ENCODE measurements around the gene RHCG. TPM values are rescaled to one million over a fixed set of nuclear protein-coding genes. Genes with fewer than 3 reads are reported as not detected.
A peak's percentile ranks its signal among the peaks of the same experiment; 100 is the strongest.

The RHCG gene
- total and polyA plus RNA-seq, 2 experiments from 2014 or later = not detected

- no peak overlapping the region for H3K4me3 ChIP-seq
- H3K27me3 ChIP-seq (replicated peaks; ENCODE audit: insufficient read depth) = peaks cover 50% of the 10 kb centered on the region
- no peaks in the 10 kb centered on the region for H3F3A ChIP-seq (ENCODE audit: insufficient read depth)
- no peak overlapping the region for H3K4me2 ChIP-seq (ENCODE audit: unreplicated experiment)
- peak; percentile 47 for DNase-seq
- no peaks in the 10 kb centered on the region for H3K9me3 ChIP-seq (ENCODE audit: low read depth)
- H3K4me1 ChIP-seq (ENCODE audit: insufficient read depth) = no peaks in the 10 kb centered on the region
- no peaks in the 10 kb centered on the region for H3K36me3 ChIP-seq (ENCODE audit: low read depth)
- no peaks in the 10 kb centered on the region for H3K9me2 ChIP-seq (ENCODE audit: insufficient read depth)
- H3K9ac ChIP-seq = no peak overlapping the region
- H3K27ac ChIP-seq = no peak overlapping the region
- in situ Hi-C loops (cut with MboI) = loop anchor here (10.0 kb wide), 1 partner anchor 64 kb away; no protein-coding TSS in a partner anchor
- no peaks in the 10 kb centered on the region for H4K20me1 ChIP-seq (ENCODE audit: insufficient read depth)
- no peaks in the 10 kb centered on the region for H3K79me2 ChIP-seq (ENCODE audit: insufficient read depth)
- 43 to 52% methylated on average over 1 of the region's 1 CpG for WGBS, 2 experiments (ENCODE audit: low coverage in 1 of 2, low lambda C conversion rate in 2 of 2, missing lambda C conversion rate in 2 of 2)
- H2AFZ ChIP-seq = no peak overlapping the region
- no peak for TF ChIP-seq EZH2phosphoT487 (IDR thresholded peaks at IDR 0.05; ENCODE audit: insufficient read depth, low read depth)
- TF ChIP-seq EZH2 (IDR thresholded peaks at IDR 0.05; ENCODE audit: insufficient read depth, poor library complexity, severe bottlenecking) = no peak
Measured at GRCh38 chr15:89429023-89429422, 67.4 kb downstream of the RHCG start.

DNA sequence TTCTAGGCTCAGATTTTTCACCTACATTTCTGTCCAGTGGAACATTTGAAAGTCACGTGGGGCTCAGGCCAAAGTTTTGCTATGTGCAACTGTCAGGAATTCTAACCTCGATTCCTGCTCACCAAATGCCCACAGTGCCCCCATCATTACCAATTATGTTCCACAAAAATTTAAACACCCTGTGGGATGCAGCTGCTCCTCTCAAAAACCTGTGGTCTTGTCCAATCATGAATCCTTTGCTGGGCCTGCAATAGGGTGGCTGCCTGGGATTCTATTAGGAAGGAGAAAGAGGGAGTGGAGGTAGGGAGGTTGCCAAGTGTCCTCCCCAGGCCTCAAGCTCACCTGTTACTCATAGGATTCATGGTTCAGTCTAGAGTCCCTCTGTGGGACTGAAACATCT, 68.1 kb downstream of the RHCG start:
- Histone ChIP-seq H3K4me3 (no peak overlapping the region), H3K9me3 (ENCODE audit: low read depth) (no peaks in the 10 kb centered on the region), H3K79me2 (ENCODE audit: insufficient read depth) (no peaks in the 10 kb centered on the region), H3K27ac (no peak overlapping the region), H2AFZ (no peak overlapping the region), H3K9ac (no peak overlapping the region), H3K36me3 (ENCODE audit: low read depth) (no peaks in the 10 kb centered on the region), H3K27me3 (replicated peaks; ENCODE audit: insufficient read depth) (peaks cover 54% of the 10 kb centered on the region), H3K4me1 (ENCODE audit: insufficient read depth) (no peaks in the 10 kb centered on the region), H3K4me2 (ENCODE audit: unreplicated experiment) (no peak overlapping the region), H3F3A (ENCODE audit: insufficient read depth) (no peaks in the 10 kb centered on the region), H4K20me1 (ENCODE audit: insufficient read depth) (no peaks in the 10 kb centered on the region), H3K9me2 (ENCODE audit: insufficient read depth) (no peaks in the 10 kb centered on the region)
- no peak for TF ChIP-seq EZH2phosphoT487 (IDR thresholded peaks at IDR 0.05; ENCODE audit: insufficient read depth, low read depth)
- TF ChIP-seq EZH2 (IDR thresholded peaks at IDR 0.05; ENCODE audit: insufficient read depth, poor library complexity, severe bottlenecking) = no peak
- DNase-seq = no peak
- WGBS, 2 experiments (ENCODE audit: low coverage in 1 of 2, low lambda C conversion rate in 2 of 2, missing lambda C conversion rate in 2 of 2) = 37 to 38% methylated on average over 2 of the region's 2 CpGs
- in situ Hi-C loops (cut with MboI) = loop anchor here (10.0 kb wide), 1 partner anchor 63 kb away; no protein-coding TSS in a partner anchor

- Histone ChIP-seq H3K4me3 (no peak overlapping the region), H3K36me3 (ENCODE audit: low read depth) (no peaks in the 10 kb centered on the region), H2AFZ (no peak overlapping the region), H3K79me2 (ENCODE audit: insufficient read depth) (no peaks in the 10 kb centered on the region), H3K27me3 (replicated peaks; ENCODE audit: insufficient read depth) (peaks cover 38% of the 10 kb centered on the region), H3K27ac (no peak overlapping the region), H3F3A (ENCODE audit: insufficient read depth) (no peaks in the 10 kb centered on the region), H3K4me2 (ENCODE audit: unreplicated experiment) (no peak overlapping the region), H3K9ac (no peak overlapping the region), H3K9me3 (ENCODE audit: low read depth) (no peaks in the 10 kb centered on the region), H4K20me1 (ENCODE audit: insufficient read depth) (no peaks in the 10 kb centered on the region), H3K4me1 (ENCODE audit: insufficient read depth) (no peaks in the 10 kb centered on the region), H3K9me2 (ENCODE audit: insufficient read depth) (no peaks in the 10 kb centered on the region)
- in situ Hi-C loops (cut with MboI) = loop anchor here (10.0 kb wide), 1 partner anchor 62 kb away; no protein-coding TSS in a partner anchor
- no peak for TF ChIP-seq EZH2 (IDR thresholded peaks at IDR 0.05; ENCODE audit: insufficient read depth, poor library complexity, severe bottlenecking)
- no peak for TF ChIP-seq EZH2phosphoT487 (IDR thresholded peaks at IDR 0.05; ENCODE audit: insufficient read depth, low read depth)
- DNase-seq = no peak
- WGBS, 2 experiments (ENCODE audit: low coverage in 1 of 2, low lambda C conversion rate in 2 of 2, missing lambda C conversion rate in 2 of 2) = 63 to 65% methylated on average over 5 of the region's 5 CpGs
Measured at GRCh38 chr15:89426500-89426899, 69.9 kb downstream of the RHCG start.

DNA sequence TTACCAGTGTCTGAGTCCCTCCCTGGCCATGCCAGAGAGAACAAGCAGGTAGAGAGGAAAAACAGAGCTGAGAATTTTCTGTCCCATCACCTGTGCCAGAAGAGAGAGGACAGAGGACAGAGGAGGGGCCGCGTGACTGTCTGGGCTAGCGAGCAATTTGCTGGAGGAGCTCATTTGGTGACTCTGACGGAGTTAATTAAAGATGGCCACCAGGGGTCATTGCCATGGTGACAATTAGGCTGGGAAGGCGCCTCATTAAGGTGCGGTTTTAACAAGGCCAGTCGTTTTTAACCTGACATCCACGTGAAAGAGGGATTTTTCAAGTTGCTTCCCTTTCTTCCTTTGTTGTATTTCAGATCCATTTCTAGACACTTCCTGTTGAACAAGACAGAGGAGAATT, 72.4 kb downstream of the RHCG start:
- no peak for DNase-seq
- no peaks in the 10 kb centered on the region for H4K20me1 ChIP-seq (ENCODE audit: insufficient read depth)
- no peak overlapping the region for H3K4me2 ChIP-seq (ENCODE audit: unreplicated experiment)
- H3K4me1 ChIP-seq (ENCODE audit: insufficient read depth) = no peaks in the 10 kb centered on the region
- no peaks in the 10 kb centered on the region for H3K79me2 ChIP-seq (ENCODE audit: insufficient read depth)
- no peak overlapping the region for H3K4me3 ChIP-seq
- H3K27me3 ChIP-seq (replicated peaks; ENCODE audit: insufficient read depth) = peaks cover 50% of the 10 kb centered on the region
- no peaks in the 10 kb centered on the region for H3F3A ChIP-seq (ENCODE audit: insufficient read depth)
- TF ChIP-seq EZH2 (IDR thresholded peaks at IDR 0.05; ENCODE audit: insufficient read depth, poor library complexity, severe bottlenecking) (no peak), EZH2phosphoT487 (IDR thresholded peaks at IDR 0.05; ENCODE audit: insufficient read depth, low read depth) (no peak)
- no peak overlapping the region for H2AFZ ChIP-seq
- H3K9ac ChIP-seq = no peak overlapping the region
- H3K36me3 ChIP-seq (ENCODE audit: low read depth) = no peaks in the 10 kb centered on the region
- WGBS, 2 experiments (ENCODE audit: low coverage in 1 of 2, low lambda C conversion rate in 2 of 2, missing lambda C conversion rate in 2 of 2) = 33 to 34% methylated on average over 8 of the region's 8 CpGs
- H3K27ac ChIP-seq = no peak overlapping the region
- in situ Hi-C loops (cut with MboI) = loop anchor here (10.0 kb wide), 1 partner anchor 59 kb away; no protein-coding TSS in a partner anchor
- H3K9me3 ChIP-seq (ENCODE audit: low read depth) = no peaks in the 10 kb centered on the region
- no peaks in the 10 kb centered on the region for H3K9me2 ChIP-seq (ENCODE audit: insufficient read depth)

Other genes starting within 250 kb of the RHCG start
- 57.7 and 66.7 TPM in 2 replicates for gene POLG, start 161.8 kb downstream of the RHCG start, total RNA-seq (2014; rRNA removed; shearing (Covaris generic))
- 16.0 and 18.7 TPM in 2 replicates for gene POLG, start 161.8 kb downstream of the RHCG start, polyA plus RNA-seq (2016; fragmentation: Nextera tagmentation; extraction: Ambion mirVana)
- 2.3 and 2.4 TPM in 2 replicates for gene TICRR, start 78.9 kb upstream of the RHCG start, total RNA-seq (2014; rRNA removed; shearing (Covaris generic))
- 1.2 and 1.3 TPM in 2 replicates for gene TICRR, start 78.9 kb upstream of the RHCG start, polyA plus RNA-seq (2016; fragmentation: Nextera tagmentation; extraction: Ambion mirVana)
- 25.4 and 30.0 TPM in 2 replicates for gene KIF7, start 158.9 kb upstream of the RHCG start, total RNA-seq (2014; rRNA removed; shearing (Covaris generic))
- gene KIF7, start 158.9 kb upstream of the RHCG start, polyA plus RNA-seq (2016; fragmentation: Nextera tagmentation; extraction: Ambion mirVana) = 6.9 and 7.2 TPM in 2 replicates
- not detected in 2 replicates for gene PLIN1, start 182.8 kb upstream of the RHCG start, total RNA-seq (2014; rRNA removed; shearing (Covaris generic))
- gene PLIN1, start 182.8 kb upstream of the RHCG start, polyA plus RNA-seq (2016; fragmentation: Nextera tagmentation; extraction: Ambion mirVana) = not detected in 2 replicates
- 5.4 and 11.5 TPM in 2 replicates for gene PEX11A, start 194.2 kb upstream of the RHCG start, total RNA-seq (2014; rRNA removed; shearing (Covaris generic))
- gene PEX11A, start 194.2 kb upstream of the RHCG start, polyA plus RNA-seq (2016; fragmentation: Nextera tagmentation; extraction: Ambion mirVana) = 5.3 and 6.1 TPM in 2 replicates
- gene WDR93, start 194.2 kb upstream of the RHCG start, total RNA-seq (2014; rRNA removed; shearing (Covaris generic)) = not detected in 2 replicates
- 0.10 TPM in 1 of 2 replicates, not detected in the other for gene WDR93, start 194.2 kb upstream of the RHCG start, polyA plus RNA-seq (2016; fragmentation: Nextera tagmentation; extraction: Ambion mirVana)